ENCODE data around the gene CHD6.

The CHD6 gene

DNA sequence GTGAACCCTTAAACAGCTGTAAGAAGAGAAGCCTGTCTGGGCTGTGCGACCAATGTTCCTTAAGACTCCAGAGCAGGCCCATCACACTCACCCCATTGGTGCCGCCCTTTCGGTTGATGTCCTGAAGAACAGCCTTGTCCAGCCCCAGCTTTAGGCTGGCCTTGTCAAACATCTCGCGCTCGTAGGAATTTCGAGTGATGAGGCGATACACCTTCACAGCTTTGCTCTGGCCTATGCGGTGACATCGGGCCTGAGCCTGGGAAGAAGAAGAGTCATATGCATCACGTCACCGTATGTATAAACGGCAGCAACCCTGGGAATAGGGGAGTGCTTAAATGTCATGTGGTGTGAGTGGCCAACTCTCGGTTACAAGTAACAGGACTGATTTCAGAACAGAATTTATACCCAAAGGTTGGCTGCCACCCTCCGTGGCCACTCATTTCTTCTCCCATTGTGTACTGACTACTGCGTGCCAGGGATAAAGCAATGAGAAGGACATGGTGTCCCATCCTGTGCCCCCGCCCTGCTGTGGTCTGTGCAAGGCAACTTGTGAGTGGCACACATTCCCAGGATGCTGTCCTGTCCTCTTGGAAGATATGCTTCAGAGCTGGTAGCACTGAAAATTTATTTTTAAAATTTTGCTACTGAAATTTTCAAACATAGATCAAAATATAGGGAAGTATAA is 160.9 kb downstream of the CHD6 start:
- FAIRE-seq: no peak

DNA sequence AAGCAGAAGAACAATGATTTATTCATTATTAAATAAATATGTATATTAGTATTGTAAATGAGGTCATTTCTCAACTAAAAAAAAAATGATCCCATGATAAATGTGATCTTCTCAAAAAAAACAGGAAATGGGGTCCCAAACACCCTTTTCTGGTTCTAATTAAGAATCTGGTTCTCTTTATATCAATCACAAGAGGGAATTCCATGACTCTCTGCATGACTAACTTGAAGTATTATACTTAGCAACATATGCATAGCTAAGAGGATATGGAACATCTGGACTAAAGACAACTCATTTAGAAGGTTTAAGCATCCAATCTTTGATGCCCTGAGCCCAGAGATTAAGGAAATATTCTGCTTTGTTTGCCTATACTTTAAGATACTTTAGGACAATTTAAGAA is 161.8 kb downstream of the CHD6 start:
- FAIRE-seq: no peak

DNA sequence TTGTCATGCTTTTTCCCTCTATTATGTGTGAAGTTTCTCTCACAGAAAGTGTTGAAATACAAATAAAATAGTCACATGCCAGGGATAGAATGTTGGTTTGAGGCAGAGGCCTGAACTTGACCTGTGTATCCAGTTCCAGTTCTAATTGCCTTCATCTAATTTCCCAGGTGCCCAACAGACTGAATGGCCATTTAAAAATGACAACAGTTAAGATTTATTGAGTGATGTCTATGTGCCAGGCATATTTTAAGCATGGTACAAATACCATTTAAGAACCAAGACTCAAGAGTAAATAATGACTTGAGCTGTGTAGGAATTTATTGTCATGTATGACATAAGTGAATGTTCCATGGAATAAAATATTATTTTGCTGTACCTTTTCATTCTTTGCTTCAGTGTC is 163.9 kb downstream of the CHD6 start:
- FAIRE-seq: no peak

DNA sequence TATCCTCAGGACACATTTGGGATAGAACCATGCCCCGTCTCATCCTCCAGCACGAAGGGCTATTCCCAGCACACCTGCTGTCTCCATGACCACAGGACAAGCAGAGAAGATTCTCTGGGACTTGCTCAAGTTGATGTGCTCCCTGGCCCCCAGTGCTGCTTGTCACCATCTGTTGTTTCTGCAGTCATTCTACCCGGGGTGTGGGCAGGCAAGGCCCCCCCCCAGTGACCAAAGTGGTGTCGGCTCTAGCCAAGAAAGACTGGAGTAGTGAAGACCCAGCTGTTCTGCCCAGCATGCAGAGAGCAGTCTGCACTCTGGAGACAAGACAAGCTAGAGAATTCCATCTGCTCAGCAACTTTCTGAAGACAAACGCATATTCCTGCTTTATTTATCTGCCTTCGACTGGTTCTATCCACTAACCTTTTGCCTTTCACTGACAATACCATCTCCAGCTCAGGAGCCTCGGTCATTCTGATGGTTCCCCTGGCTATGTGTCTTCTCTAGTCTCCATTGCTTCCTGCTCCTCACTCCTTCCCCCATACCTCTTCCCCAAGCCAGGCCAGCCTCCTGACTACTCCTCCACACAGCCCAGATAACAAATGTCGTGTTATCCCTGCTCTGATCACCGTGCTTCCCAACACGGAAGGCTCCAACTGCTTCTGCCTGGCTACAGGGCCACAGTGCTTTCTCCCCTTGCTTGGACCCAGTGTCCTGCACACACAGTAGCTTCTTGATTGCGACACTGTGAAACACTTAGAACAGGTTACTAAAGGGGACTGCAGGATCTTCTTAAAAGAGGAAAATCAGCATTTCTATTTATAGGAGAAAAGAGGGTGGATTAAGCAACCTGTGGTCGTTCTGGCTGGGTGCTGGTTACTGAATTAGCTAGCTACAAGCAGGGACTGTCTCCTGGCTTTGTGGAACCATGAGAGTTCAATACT is 164.9 kb downstream of the CHD6 start:
- FAIRE-seq: no peak

DNA sequence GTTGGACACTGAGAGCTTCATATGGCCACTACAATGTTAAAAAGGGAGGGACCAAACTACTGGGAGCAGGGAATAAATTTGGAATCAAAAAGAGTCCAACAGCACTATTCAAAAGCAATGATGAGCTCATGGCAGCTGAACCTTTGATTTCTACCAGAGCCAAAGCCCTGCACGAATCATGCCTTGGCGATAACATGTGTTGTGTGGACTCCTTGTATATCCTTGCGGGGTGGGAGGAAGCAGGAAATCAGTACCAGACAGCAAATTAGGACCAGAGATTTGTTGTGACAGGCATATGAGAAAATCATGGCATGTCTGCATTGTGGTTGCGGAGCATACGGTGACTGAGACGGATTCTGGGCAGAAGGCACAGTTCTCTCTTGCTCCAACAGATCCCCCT is 166.0 kb downstream of the CHD6 start:
- FAIRE-seq: no peak

DNA sequence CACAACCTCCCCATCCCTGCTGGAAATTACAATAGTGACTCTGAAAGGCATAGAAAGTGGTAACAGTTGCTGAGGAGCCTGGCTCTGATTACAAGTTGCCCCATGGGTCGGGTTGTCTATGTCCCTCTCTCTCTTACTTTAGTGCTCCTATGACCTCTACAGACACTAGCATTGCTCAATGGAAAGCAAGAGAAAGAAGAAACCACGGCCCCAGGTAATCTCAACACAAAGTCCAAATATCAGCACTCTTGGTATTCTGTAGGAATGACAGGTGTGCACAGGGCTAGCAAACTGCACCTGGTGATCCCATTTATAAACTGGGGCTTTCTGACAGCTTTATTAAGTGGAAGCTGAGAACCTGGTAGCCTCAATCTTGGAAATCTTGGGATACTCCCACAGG is 171.2 kb downstream of the CHD6 start:
- FAIRE-seq: no peak

DNA sequence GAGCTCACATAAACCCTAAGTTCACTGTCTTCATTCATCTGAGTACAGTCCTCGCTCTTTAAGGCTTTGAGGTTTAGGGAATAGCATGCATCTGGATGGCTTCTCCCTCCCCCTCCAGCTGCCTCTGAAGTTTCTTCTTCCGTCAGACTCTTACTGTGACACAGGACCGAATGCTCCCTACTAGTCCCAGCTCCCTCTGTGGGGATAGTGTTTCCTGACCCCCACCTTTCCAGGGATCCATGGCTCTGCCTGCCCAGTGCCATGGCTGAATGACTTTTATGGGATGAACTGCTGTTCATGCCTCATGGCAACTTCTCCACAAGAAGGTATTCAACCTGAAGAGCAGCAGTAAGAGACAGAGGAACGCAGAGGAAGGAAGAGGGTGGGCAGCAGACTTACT is 171.7 kb downstream of the CHD6 start:
- FAIRE-seq: no peak

DNA sequence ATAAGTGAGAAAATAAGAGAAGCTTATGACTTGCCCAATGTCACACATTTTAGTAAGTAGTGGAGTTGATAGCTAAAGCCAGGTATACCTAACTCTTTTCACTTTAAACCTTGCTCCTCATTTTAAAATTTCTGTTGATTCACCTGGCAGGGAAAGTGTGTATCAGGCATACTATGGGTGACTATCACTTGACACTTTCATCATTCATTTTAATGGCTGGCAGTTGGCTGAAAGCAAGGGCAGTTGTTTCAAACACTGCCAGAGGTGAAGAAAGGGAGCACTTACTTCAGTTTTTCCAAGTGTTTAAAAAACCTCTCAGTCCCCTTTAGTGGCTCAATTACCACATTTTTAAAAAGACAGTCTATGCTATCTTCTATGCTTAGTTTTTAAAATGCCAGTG is 173.4 kb downstream of the CHD6 start:
- FAIRE-seq: no peak

DNA sequence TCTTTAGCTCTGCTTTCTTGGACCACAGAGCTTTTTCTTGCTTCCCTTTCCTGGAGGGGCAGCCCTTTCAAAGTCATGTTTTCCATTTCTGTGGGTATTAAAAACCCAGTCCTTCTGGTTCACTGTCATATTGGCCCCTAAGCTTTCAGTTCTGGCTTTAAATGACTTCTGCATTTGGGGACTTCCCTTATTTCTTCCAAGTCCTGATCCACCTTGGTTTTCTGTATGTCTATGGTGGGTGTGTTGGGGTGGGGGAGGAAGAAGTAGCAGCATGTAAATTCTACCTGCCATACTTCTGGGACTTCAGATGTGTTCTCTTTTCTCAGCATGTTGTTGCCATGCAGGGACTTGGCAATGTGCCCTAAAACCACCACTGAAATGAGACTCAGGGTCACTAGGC is 174.5 kb downstream of the CHD6 start:
- no peak for FAIRE-seq

DNA sequence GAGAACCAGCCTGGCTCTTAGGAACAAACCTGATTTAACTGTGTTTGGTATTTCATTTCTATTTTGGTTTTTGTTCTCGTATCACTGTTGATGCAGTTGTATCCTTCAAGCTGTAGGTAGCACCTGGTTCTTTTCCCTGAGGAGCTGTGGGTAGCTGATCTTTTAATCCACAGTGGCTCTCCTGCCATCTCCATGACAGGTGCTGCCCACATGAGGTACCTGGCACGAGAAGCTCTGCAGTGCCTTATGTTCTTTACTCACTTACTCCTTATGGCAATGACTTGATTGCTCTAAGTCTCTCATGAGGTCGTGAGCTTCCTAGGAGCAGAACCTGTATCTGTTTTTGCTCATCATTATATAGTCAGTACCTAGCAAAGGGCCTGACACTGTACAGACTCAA is 177.3 kb downstream of the CHD6 start:
- no peak for FAIRE-seq

DNA sequence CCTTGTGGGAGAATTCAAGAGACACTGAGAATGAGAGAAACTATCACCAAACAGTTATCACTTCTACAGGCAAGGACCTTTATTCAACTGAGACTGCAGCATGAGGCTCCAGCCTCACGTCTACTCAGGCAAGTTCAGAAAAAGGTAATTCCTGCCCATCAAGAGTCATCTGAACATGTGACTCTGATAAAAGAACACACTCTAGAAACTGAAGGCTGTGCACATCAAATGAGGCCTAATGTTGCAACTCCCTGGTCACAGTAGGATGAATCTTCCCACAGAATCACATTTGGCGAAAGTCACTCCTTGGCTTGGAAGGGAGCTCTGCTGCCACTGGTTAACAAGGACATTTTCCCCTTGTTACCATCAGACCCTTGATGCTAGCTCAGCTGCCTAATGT is 180.3 kb downstream of the CHD6 start:
- FAIRE-seq: no peak

DNA sequence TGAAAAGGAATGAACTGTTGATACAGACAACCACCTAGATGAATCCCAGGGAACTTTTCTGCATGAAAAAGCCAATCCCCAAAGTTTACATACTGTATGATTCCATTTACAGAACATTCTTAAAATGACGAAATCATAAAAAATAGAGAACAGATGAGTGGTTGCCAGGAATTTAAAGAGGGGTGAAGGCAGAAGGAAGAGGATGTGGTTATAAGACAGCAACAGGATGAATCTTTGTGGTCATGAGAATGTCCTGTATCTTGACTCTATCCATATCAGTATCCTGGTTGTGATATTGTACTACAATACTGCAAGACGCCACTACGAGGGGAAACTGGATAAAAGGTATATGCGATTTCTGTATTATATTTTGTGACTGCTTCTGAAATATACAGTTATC is 181.5 kb downstream of the CHD6 start:
- no peak for FAIRE-seq

DNA sequence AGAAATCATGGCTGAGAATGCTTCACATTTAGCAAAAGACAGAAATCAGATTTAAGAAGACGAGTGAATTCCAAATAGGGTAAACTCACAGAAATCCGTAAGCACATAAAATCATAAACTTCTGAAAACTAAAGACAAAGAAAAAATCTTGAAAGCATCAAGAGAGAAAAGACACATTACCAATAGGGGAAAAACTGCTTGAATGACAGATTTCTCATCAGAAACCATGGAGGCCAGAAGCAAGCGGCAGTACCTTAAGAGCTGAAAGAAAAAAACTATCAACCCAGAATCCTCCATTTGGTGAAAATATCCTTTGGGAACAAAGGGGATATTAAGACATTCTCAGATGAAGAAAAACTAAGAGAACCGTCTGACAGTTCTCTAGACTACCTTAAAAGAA is 185.0 kb downstream of the CHD6 start:
- FAIRE-seq: no peak

DNA sequence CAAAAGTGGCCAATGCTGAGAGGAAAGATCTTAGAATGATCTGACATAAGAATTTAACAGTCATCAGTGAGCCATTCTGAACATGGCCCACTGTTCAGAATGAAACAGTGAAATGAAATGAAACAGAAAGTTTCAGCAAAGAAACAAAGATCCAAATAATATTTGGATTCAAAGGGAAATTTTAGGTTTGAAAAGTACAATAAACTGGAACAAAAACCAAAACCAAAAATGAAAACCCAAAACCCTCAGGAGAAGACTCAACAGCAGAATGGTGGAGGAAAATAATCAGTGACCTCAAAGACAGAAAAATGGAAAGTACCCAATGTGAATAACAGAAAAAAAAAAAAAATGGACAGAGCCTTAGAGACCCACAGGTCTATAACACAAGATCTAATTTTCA is 185.4 kb downstream of the CHD6 start:
- no peak for FAIRE-seq

DNA sequence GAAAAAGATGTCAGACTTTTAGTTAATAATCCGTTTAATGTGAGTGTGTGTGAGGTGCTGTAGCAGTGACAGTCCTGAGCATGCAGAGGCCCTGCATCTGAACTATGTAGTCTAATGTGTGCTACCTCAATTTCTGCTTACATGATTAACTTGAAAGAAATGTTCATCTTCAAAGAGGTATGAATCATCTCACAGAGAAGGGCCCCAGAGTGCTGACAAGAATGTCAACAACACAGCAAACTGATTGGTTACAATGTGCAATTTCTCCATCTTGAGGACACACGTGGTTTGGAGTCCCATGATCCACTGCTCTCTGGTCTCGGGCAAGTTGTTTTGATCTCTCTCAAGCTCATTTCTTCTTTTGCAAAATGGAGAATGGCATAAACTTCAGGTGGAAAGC is 189.9 kb downstream of the CHD6 start:
- FAIRE-seq: no peak

DNA sequence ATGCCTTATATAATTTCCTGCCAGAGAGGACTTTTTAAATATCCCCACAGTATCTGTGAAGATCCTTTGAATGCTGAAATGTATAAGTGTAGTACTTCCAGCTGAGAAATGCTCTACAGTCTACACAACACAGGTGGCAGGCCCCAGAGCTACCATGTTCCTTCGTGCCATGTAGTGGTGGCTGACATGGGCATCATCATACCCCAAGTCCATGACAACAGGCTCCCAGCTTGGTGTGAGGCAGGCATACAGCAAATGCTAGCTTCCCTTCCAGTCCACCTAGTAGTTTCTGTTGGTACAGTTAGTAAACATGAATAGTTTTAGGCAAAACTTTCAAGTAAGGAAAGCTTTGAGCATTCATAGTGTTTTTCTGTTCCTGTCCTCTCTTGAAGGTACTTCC is 190.3 kb downstream of the CHD6 start:
- no peak for FAIRE-seq

DNA sequence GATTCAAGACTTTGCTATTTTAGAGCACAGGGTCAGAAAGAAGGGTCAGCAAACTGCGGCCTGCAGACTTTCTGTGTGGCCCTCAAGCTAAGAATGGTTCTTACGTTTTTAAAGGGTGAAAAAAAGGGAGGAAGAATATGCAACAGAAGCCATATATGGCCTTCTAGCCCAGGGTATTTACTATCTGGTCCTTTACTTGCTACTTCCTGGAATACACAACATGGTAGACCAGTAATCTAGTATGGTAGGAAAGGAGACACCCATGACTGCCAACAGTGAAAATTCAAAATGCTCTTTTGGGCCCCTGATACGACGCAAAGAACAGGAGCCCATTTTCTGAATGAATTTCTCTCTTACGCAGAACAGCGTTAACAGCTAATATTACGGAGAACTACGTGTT is 191.2 kb downstream of the CHD6 start:
- no peak for FAIRE-seq

DNA sequence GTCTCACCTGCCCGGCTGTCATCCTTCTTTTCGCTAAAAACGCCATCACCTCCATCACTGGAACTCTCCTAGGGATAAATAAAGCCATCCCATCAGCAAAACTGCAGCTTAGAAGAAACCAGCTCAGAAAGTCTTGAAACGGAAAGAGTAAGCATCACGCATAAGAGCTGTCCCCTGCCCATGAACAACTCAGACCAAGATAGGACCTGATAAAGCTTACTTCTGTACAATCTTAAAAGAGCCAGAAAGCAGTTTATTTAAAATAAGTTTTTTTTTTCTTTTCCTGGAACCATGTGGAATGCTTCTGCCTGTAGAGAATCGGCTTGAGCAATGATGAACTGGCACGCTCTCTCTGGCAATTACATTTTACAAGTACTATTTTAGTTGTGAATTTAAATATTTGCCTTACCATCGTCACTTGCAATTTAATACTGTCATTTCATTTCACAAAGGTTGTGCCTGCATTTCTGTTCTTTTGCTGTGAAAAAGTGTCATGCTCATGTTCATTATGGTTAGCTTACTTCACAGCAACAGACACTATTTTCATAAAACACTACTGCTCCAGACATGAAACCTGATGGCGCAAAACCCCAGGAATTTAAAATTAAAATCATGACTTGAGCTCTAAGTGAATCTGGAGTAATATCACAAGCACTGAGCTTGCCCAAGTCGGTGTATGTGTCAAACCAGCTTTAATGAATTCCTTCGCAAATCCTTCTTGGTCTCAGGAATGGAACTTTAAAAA is 191.9 kb downstream of the CHD6 start:
- FAIRE-seq: no peak

DNA sequence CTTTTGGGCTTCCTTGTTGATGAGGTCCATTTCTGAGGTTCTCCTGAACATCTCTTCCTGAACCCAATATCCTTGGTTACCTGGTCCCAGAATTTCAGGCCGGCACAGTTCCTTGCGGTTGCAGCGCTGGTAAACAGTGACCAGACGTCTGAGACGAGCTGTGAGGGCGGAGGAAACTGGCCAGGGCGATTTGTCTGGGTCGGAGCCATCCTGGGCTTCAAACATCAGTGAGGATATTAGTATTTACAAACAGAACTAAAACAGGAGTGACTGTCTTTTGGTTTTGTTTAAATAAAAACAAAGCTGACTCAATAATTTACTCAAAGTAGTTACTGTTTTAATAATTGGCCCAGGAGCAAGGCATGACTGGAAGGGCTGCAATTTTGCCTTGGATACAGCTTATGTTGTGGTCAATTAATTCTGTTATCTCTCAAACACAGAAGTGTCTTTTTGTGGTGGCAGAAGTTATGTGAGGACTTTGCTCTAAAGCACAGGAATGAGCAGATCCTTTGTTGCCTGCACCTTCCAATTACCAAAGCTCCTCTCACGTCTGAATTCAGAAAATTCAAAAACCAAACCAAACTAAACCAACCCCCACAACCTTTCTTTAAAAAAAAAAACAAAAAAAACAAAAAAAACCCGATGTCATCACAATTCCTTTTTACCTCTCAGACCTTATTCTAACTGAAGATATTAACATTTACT is 192.8 kb downstream of the CHD6 start:
- FAIRE-seq: no peak

DNA sequence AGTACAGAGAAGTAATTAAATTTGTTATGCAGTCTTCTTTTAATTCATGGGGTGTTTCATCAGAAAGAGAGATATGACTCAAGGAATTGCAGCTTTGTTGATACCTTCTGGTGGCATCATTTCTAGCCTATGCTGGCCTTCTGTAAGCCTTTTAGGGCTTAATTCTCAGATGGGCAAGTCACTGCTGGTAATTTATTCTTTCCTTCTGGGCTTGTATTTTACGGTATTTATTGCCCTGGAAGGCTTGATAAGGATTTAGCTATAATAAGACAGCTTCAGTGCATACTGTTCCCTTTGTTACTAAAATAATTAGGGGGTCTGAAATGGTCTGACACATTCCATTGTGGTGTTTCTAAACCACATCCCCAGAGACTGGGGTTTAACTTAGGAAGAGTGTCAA is 193.6 kb downstream of the CHD6 start:
- no peak for FAIRE-seq

DNA sequence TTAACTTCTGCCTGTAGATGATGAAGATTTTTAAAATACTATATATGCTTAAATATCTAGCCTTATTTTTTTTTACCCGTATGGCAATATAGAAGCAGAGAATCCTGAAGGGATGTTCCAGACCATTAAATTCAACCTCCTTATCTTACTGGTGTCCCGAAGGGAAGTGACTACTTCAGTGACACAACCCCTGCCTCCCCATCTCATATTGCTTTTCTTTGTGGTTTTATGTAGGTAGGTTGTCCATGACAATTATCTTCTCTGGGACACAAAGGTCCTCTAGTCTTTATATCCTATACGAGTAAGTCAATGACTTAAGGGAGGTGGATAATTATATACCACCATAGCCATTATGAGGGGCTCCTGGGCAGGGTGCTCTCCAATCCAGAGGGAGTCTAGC is 194.2 kb downstream of the CHD6 start:
- FAIRE-seq: no peak

DNA sequence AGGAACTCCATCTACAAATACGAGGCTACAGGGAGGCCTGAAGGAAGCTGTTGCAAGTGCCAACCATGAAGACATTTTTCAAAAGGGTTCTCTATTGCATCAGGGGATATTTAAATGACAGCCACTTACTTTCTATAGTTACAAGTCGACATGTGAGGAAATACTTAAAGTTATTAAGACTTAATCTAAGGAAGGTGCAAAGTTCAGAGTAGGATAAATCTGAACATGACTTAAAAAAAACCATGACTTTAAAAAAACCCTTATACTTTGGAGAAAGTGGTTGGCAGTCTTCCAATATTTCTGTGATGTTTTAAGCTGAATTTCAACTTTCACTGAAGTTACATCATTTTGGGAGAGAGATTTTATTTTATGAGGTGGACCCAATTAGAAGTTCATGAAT is 195.2 kb downstream of the CHD6 start:
- no peak for FAIRE-seq

DNA sequence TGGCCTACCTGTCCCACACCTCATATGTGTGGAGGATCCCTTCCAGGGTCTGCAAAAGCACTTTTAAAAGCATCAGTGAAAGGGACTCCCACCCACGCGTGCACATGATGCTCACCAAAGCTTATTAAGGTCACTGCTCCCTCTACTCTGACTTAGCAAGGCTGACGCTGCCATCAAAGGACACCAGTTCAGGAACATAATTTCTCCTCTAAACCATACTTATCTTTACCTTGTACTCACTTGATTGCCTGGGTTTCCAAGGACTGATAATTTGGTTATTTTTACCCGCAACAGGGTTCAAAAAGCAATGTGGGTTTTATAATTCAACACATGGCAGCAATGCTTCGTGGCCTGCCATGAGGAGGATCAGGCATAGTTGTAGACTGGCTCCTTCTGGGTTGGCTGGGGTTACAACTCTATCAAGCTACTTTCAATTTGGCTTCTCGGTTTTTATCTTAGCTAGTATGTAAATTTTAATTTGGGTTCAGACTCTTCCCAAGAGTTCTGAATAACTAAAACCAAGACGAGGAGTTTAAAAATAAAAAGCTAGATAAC is 199.4 kb downstream of the CHD6 start:
- FAIRE-seq: no peak
